Measurements from ENCODE around the gene MRPL10.

GRCh38 chr17:47855737-47856136, 24.4 kb upstream of the MRPL10 start:
- TF ChIP-seq EP300 (IDR thresholded peaks at IDR 0.05) (no peak), CTCF (IDR thresholded peaks at IDR 0.05) (no peak)

All from gastroesophageal sphincter (tissue), 3 donors.